Activated T-helper 9 cell treated with anti-CD3 and anti-CD28 coated beads, Interleukin-2, amount 50 U/mL, for 16 hours (primary cell): ENCODE measurements around the gene MCU.

Experiments
- DNase-seq: peaks from one replicate; pipeline ENCODE4 v3.0.0-alpha.2; 2020; ENCODE audit warnings: low read depth

The MCU gene

DNA sequence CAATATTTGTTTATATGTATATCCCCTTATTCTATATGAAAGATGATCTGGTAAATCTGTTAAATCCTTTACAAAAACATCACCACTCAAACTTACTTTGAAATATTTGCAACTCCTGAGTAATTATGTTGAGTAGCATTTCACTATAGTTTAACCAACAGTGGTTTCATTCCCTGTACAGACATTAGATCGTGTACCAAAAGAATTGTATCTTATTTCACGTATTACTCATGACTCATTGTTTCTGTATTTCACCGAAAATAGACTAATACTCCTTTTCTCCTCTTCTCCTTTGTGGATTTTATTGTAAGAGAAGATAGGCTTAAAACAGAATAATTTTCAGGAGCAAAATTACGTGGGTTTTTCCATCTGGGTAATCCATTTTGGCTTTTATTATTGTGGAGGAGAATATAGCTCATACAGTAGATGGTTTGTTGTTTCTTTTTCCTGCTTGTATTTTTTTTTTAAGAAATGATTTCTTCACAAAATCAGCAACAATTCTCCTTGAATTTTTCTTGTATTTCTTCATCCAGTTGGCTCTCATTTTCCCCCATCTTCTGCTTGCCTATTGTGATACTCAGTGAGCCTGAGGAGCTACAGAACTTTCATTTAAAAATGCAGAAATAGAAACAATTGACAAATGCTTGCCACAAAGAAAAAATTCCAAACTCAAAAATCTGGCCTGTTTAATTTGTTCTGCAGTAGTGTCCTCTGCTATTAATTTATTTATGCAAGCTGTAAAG lies 111.0 kb downstream of the MCU start:
- no peak for DNase-seq

DNA sequence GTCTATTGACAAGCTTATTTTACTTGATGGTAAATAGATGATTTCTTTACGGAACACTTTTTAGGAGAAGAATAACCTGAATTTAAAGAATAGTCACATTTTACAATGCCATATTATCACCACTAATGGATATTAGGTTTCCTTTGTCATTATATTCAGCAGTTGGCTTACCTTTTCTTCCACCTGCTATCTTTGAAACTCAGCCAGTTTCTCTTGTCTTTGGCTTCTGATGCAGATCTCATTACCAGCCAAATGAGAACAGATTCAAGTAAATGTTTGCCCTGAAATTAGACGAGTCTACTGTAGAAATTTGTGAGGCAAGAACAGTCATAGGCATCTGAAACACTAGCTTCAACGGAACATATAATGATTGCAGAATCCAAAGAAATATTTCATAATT lies 116.1 kb downstream of the MCU start:
- DNase-seq, result no peak

DNA sequence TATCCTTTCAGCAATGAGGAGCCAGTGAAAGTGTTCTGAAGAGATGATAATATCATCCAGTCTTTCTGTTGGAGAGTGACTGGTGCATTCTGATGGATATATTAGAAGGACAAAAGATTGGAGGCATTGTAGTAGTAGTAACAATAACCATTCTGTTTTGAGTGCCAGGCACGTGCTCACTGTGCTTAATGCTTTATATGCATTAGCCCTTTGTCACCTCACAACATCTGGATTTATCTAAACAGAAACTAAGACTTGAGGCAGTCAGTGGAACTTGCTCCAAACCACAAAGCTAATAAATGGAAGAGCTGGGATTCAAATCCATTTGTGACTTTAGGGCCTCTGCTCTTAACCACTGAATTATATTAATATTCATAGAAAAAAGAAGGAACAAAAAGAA lies 117.1 kb downstream of the MCU start:
- no peak for DNase-seq

DNA sequence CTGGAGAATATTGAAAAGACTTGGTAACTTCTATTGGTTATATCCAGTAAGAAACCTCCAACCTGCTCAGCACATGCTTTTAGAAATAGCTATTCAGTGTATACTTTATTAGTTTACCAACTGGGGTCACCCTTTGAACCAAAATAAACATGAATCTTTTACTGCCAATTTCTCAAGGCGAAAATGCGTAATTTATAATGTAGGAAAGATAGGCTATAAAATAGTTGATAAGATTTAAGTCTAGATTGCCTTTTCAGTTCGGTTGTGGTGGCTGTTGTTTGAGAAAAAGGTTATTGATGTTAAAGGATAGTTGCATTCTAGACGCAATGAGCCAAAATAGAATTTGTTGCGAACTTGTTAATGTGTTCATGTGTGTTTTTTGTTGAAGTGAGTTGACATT lies 119.0 kb downstream of the MCU start:
- DNase-seq, result no peak

DNA sequence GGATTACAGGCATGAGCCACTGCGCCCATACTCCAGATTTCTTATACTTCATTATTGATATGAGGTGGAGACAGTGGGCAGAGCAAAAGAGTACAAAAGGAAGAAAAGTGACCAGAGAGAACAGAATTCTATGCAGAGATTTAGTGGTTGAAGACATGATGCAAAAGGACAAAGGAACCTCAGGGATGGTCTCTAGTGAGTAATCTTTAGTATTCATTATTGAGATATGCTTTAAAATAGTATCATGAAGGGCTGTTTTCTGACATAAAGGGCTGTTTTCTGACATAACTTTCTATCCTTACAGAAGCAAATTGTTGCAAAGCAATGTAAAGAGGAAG lies 120.4 kb downstream of the MCU start:
- no peak for DNase-seq

DNA sequence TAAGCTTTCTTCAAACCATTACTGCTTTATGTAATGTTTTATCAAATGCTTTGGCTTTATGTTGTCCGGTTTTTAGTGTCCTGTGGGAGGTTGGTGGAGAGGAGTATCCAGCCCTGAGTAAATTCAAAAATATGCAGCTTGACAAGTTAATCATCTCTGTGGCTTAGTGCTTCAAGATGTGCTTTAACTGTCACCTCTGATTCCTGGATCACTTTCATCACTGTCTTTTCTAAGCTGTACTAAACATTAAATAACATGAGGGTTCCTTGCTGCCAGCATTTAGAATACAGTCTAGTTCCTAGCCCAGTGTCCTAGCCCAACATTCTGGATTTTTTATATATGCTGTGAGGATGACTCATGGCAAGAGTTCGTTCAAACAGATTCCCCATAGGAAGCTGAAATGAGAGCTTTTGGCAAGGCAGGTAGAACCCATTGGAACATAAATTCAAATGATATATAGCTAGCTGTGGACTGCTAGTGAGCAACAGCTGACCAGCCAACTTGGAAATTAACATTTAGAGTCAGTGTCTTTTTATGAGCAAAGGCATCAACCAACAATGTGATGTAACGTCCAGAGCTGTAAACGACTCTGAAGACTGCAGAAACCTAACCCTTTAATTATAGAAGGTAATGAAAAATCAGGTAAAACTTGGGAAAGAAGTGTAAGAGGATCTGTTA lies 120.9 kb downstream of the MCU start:
- no peak for DNase-seq

DNA sequence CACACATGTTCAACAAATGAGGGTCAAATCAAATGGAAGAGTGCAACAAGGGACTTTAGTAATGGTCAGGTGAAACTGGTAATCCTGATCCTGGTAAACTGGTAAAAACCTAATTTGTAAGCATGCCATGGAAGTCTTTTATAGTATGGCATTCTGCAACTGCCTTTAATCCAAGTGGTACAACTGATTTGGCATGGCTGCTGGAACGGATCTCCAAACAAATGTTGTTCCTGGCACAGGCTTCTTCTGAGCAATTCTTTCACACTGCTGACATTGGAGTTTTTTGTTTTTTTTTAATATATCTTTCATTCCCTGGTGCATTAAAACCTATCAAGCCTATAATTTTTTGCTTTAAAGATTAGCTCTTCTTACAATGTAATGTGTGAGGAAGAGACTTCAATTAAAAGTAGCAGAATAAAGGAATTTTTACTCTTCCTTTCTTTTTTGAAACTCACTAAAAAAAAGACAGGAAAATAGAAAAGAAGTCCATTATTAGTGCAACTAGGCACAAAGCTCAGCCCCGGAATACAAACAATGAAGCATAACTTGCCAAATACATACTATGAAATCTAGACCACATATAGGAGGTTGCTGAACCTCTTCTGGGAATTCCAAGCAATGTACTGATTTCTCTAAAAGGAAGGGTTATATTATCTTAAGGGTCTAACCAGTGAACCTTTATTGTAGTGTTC lies 122.3 kb downstream of the MCU start:
- DNase-seq, result no peak

DNA sequence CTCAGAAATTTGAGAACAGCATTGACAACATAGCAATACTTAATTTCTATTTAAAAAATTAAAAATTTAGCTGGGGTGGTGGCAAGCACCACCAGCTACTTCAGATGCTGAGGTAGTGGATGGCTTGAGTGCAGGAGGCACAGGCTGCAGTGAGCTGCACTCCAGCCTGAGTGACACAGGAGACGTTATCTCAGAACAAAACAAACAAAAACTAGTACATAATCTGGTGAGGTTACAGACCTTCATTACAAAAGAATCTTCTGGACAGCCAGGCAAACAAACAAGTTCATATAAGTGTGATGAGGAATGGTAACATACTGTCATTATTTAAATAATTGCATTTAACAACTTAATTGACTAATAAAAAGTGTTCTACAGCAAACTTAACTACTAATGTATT lies 124.6 kb downstream of the MCU start:
- DNase-seq, result no peak

DNA sequence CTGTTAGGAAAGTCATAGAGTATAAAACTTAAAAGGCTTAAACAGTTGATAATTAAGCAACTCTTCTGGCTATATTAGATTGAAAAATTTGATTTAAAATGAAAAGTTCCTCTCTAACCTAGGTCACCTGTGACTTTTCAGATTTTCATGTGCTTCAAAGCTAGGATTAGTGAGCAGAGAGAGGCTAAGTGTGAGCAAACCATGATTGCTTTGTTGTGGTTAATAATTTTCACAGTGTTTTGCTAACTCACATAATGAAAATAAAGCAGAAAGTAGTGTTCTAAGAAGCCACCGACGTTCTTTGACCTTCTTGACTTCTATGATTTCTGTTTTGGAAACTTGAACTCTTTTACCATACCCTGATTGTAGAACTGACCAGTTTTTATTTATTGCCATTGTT lies 126.1 kb downstream of the MCU start:
- DNase-seq, result no peak

DNA sequence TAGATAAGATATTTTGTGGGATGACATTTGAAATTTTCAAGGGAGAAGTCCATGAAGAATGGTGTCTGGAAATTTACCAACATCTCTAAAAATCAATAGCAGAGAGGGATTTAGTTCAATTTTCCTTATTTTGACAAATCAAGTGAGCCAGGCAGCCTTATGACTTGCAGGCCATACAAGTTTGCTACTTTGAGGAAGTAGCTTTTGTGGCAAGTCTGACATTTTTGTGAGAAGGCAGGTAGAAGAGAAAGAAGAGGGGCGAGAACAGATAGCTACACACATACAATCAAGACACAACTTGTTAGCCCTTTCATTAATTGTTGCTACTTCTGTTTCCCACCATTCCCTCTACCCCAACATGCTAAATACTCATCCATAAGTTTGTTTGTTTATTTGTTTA lies 127.1 kb downstream of the MCU start:
- DNase-seq, result no peak

DNA sequence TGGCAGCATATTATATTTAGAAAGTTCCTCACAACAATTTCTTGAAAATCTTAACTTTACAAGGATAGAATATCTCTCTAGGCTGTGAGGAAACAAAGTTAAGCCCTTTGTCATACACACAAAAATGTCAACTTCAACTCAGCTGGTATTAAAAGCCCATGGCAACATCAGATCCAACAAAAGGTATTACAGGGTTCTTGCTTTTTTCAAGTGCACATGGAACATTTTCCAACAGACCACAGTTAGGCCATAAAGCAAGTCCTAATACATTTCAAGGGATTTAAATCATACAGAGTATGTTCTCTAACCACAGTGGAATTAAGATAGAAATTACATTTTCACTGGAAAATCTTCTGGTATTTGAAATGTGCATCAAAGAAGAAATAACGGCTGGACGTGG lies 129.7 kb downstream of the MCU start:
- DNase-seq, result no peak

DNA sequence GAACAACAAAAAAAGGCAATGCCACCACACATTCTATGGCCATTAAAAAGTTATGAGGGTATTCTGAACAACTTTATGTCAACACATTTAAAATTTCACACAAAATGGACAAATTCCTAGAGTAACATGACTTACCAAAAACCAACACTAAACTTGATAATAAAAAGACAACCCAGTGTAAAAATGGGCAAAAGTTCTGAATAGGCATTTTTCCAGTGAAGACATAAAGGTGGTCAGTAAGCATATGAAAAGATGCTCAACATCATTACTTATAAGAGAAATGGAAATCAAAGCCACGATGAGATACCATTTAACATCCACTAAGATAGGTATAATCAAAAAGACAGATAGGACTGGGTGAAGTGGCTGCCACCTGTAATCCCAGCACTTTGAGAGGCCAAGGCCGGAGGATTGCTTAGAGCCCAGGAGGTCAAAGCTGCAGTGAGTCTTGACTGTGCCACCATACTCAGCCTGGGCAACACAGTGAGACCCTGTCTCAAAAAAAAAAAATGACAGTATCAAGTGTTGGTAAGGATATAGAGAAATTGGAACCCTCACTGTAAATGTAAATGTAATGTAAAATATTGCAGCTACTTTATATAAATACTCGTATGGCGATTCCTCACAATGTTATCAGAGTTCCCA lies 130.5 kb downstream of the MCU start:
- no peak for DNase-seq

DNA sequence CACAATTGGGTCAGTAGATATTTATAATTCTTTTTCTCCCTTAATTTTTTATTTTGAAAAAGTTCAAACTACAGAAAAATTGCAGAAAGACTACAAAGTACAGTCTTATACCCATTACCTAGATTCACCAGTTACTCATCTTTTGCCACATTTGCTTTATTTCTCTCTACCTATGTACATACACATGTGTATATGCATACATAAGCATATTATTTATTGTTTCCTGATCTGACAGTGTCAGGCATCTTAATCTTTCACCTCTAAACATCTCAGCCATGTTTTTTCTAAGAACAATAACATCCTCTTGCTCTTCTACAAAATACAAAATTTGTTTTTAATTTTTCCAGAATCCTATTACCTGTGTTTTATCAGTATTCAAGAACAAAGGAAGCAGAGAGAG lies 133.2 kb downstream of the MCU start:
- no peak for DNase-seq

DNA sequence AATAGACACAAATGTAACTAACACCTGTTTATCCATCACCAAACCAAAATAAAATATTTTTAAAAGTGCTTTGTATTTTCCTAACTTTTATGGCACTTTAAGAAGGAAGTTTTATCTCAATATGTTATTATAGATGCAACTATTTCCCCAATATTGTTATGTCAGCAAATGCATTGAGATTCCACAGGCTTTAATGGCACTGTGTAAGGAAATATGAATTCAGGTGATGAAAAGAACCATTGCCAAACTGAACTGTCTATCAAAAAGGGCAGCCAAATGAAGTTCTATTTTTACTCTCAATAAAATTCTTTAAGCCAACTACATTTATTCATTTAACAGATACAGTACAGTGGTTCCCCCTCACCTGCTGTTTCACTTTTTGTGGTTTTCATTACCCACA lies 134.4 kb downstream of the MCU start:
- DNase-seq, result no peak

DNA sequence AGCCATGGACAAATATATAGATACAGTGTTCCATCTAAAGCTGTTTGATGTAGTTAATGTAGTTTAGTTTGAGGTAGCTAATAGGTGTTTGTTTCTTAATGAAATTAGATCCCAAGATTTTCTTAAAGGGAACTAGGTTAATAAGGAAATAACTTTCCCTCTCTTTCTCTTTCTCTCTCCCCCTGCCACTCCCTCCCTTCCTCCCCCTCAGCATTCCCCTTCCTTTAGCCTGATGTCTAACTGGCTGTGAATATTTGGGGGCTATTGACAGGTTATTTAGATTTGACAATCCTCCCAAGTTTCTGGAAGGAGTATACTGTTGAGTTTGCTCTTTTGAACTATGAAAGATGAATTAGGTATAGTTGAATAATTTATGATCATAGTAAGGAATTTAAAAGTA lies 136.4 kb downstream of the MCU start:
- no peak for DNase-seq

DNA sequence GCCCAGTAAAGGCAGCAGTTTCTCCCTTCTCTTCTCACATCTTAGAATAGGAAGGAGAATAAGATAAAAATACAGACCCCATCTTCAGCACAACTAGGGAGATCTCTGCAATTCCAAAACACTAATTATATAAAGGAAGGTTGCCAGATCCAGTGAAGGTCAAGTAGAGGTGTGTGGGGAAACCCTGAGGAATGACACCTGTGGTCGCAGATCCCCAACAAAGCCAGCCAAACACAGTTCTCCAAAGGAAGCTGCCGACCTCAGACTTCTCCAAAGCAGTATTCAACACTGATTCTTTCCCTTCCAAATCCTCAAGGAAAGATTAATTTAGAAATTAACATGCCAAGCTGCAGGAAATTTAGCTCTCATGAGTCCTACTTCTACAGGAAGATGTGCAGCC lies 138.7 kb downstream of the MCU start:
- no peak for DNase-seq

DNA sequence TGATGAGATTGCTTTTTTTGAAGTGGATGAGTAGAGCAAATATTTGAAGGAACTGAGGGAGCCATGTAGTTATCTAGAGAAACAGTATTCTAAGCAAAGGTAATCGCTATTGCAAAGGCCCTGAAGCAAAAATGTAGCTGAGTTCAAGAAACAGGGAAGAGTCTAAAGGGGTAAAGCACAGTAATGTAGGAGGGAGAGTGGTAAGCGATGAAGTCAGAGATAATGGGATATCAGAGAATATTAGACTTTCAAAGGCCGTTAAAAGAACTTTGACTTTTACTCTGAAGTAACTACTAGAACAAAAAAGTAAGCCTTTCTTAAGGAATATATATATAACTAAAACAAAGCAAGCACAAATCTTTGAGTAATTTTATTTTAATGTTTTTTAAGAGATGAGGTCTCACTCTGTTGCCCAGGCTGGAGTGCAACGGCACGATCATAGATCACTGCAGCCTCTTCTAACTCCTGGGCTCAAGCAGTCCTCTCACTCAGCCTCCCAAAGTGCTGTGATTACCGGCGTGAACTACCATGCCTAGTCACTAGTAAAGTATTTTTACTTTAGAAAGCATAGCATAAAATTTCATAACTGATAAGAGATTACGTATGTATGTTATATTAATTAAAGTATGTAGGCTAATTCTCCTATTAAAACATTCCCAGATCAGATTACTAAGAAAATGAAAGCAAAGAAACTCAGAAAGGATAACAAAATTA lies 139.9 kb downstream of the MCU start:
- no peak for DNase-seq

DNA sequence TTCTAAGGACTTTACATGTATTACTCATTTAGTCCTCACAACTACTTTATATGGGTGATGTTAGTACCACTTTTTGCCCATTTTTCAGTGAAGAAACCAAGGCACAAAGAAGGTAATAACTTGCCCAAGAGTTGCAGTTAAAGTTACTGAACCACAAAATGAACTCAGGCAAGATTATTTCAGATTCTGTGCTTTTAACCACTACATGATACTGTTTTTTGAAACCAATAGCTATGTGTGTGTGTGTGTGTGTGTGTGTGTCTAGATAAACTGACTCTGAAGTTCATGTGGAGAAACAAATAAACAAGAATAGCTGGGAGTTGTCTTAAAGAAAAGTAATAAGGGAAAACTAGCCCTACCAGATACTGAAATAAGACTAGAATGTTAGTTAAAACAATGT lies 140.8 kb downstream of the MCU start:
- DNase-seq, result no peak

DNA sequence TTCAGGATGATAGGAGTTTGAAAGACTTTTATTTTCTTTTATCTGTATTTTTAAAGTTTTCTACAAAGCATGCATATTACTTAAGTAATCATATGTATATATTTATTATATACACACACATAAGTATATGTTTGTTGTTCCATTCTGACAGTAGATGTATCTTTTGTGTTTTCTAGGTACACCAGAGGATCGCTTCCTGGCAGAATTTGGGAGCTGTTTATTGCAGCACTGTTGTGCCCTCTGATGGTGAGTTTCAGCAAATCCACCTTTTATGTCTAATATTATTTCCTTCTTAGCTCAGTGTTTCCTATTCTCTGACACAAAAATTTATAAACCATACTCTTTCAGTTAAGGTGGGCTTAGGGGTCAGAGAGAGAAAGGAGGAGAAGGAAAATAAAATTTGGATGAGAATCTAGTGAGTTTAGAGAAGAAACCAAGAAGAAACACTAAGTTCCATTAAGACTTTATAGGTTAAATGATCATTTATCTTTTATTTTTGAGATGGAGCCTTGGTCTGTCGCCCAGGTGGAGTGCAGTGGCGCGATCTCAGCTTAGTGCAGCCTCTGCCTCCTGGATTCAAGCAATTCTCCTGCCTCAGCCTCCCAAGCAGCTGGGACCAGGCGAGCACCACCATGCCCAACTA lies 142.4 kb downstream of the MCU start:
- no peak for DNase-seq

DNA sequence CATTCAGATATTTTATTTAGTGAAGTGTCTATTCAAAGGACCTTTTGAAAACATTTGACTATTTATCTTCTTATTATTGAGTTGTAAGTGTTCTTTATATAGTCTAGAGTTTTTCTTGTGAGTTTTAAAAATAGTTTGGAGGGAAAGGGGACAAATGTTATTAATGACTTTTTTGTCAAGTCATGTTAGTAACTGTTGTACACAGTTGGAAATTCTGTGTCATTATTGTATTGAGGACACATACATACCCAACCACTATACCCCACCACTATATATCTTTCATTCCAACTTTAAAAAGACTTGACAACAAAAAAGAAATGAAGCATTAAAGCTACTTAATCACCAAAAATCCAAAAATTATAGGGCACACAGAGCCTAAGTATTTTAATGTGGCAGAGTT lies 148.4 kb downstream of the MCU start:
- no peak for DNase-seq

DNA sequence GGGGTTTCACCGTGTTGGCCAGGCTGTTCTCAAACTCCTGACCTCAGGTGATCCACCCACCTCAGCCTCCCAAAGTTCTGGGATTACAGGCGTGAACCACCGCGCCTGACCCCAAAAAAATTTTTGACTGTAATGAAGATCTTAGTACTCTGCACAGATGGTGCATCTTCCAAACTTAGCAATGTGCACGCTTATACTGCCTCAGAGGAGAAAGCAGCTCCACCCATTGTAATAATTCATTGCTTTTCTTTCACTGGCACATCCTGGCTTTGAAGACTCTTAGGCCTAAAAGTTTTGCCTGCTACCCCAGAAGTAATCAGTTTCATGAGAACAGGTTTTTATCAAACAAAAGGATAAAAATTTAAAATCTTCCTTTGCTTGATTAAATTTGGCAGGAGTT lies 149.5 kb downstream of the MCU start:
- no peak for DNase-seq

DNA sequence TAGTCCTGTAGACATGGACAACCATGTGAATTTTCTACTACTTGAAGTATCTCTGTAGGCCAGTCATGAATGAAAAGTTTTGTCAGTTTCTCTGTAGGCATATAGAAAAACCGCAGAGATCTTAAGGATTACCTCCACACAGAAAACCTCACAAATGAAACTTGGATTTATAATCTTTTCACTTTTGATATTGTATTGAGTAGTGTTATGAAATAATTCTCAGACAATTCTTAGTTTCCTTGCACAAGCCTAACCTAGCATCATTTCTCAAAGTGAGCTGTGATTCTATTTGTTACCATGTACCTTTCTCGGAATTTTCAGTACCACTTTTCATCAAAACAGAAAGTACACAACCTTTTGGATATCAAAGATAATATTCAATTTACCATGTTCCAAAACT lies 150.2 kb downstream of the MCU start:
- no peak for DNase-seq
